Mammary epithelial cell (primary cell): ENCODE results near the gene GSTM4.

ENCODE experiments used
- CTCF ChIP-seq, 2 donors: IDR thresholded peaks in 1 of 2; conservative IDR thresholded peaks in 1 of 2; 2 replicates each; pipeline ENCODE4 v1.5.1; 2011 to 2012; ENCODE audit warnings: inconsistent platforms in 2 of 2, low read length in 2 of 2, mild to moderate bottlenecking in 2 of 2, control low read depth in 1 of 2, low read depth in 1 of 2; ENCODE audit not compliant: insufficient read depth in 1 of 2; ENCODE audit errors: extremely low read depth in 1 of 2
- EZH2 ChIP-seq: IDR thresholded peaks from 2 replicates; pipeline ENCODE4 v1.6.1; 2012; ENCODE audit warnings: low read length, inconsistent platforms, borderline replicate concordance

- TF ChIP-seq CTCF (conservative IDR thresholded peaks at IDR 0.05 in 1 of 2, IDR thresholded peaks at IDR 0.05 in 1 of 2; ENCODE audit: extremely low read depth in 1 of 2, insufficient read depth in 1 of 2, low read depth in 1 of 2, low read length in 2 of 2) (no peak), EZH2 (no peak)
Observed at GRCh38 chr1:109704173-109704572, 48.3 kb downstream of the GSTM4 start.
